ENCODE data around the gene SUFU. TPM values are rescaled to one million over a fixed set of nuclear protein-coding genes. Genes with fewer than 3 reads are reported as not detected.
"Not testable (repeated sequence)": the region's sequence is repeated elsewhere in the genome, so short reads cannot be mapped to it uniquely, and the experiment has no call there.

SUFU gene
- total RNA-seq, 1 donor from 2014 or later: 13.5 TPM

GRCh38 chr10:102534333-102534732 is 30.6 kb downstream of the SUFU start:
- H3K36me3 ChIP-seq: no peaks in the 10 kb centered on the region
- no peak overlapping the region for H3K4me3 ChIP-seq
- ATAC-seq (peak; percentile 93), DNase-seq (peak; percentile 72)
- H3K4me1 ChIP-seq: no peaks in the 10 kb centered on the region
- no peak overlapping the region for H3K27ac ChIP-seq
- no peaks in the 10 kb centered on the region for H3K9me3 ChIP-seq
- no peaks in the 10 kb centered on the region for H3K27me3 ChIP-seq
- TF ChIP-seq, protein P1, sequence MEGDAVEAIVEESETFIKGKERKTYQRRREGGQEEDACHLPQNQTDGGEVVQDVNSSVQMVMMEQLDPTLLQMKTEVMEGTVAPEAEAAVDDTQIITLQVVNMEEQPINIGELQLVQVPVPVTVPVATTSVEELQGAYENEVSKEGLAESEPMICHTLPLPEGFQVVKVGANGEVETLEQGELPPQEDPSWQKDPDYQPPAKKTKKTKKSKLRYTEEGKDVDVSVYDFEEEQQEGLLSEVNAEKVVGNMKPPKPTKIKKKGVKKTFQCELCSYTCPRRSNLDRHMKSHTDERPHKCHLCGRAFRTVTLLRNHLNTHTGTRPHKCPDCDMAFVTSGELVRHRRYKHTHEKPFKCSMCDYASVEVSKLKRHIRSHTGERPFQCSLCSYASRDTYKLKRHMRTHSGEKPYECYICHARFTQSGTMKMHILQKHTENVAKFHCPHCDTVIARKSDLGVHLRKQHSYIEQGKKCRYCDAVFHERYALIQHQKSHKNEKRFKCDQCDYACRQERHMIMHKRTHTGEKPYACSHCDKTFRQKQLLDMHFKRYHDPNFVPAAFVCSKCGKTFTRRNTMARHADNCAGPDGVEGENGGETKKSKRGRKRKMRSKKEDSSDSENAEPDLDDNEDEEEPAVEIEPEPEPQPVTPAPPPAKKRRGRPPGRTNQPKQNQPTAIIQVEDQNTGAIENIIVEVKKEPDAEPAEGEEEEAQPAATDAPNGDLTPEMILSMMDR (IDR thresholded peaks at IDR 0.05): no peak
- intact Hi-C loops (cut with DNase I): no loop called here

DNA sequence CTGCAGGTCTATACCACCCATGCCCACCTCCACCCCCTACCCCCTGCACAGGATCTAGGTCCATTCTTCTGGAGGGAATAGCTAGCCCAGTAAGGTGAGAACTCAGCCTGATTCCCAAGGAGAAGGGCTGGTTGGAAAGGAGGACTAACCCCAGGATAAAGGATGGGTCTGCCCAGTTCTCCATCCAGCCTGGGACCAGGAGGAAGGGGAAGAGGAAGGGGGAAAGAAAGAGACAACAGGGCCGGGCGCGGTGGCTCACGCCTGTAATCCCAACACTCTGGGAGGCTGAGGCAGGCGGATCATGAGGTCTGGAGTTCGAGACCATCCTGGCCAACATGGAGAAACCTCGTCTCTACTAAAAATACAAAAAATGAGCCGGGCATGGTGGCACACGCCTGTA is 31.2 kb downstream of the SUFU start:
- H3K27me3 ChIP-seq; H3K9me3 ChIP-seq; H3K4me1 ChIP-seq; ATAC-seq; intact Hi-C loops (cut with DNase I); H3K36me3 ChIP-seq; H3K27ac ChIP-seq; H3K4me3 ChIP-seq: not testable (repeated sequence)
- peak; percentile 34 for DNase-seq

DNA sequence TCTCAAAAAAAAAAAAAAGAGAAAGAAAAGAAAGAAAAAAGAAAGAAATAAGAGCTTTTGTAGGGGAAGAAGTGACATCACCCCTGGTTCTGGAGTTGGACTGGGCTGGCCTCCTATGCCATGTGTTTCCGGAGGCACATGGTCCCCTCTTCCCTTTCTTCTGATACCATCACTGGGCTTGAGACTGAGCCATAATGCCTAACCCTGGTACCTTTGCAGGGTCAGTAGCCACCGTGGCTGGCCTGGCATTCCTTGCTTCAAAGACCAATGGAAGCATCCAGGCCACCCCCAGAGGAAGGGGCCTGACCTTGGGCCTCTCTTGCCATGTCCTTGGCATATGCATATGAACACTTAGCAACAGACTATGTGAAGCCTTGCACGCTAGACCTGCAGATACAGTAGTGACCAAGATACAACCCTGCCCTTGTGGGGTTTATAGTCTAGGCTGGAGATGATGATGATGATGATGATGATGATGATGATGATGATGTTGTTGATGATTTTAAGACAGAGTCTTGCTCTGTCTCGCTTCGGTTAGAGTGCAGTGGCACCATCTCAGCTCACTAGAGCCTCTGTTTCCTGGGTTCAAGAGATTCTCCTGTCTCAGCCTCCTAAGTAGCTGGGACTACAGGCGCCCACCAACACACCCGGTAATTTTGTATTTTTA is 31.8 kb downstream of the SUFU start:
- Histone ChIP-seq H3K27me3 (no peaks in the 10 kb centered on the region), H3K27ac (no peak overlapping the region), H3K36me3 (no peaks in the 10 kb centered on the region), H3K4me1 (no peaks in the 10 kb centered on the region), H3K4me3 (no peak overlapping the region), H3K9me3 (no peaks in the 10 kb centered on the region)
- TF ChIP-seq, protein P1 (IDR thresholded peaks at IDR 0.05): no peak
- intact Hi-C loops (cut with DNase I): no loop called here
- DNase-seq: peak; percentile 28
- no peak for ATAC-seq

DNA sequence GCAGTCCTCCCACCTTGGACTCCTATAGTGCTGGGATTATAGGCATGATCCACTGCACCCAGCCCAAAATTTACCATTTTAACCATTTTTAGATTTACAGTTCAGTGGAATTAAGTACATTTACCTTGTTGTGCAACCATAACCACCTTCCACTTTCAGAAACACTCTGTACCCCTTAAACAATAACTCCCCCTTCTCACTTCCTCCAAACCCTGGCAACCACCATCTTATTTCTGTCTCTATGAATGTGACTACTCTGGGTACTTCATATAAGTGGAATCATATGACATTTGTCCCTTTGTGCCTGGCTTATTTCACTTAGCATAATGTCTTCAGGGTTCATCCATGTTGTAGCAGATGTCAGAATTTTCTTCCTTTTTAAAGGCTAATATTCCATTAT is 33.6 kb downstream of the SUFU start:
- ATAC-seq: no peak
- intact Hi-C loops (cut with DNase I): no loop called here

GRCh38 chr10:102537948-102538347 is 34.2 kb downstream of the SUFU start:
- no peaks in the 10 kb centered on the region for H3K27me3 ChIP-seq
- H3K27ac ChIP-seq: no peak overlapping the region
- H3K4me3 ChIP-seq: no peak overlapping the region
- TF ChIP-seq, protein P1 (IDR thresholded peaks at IDR 0.05): no peak
- intact Hi-C loops (cut with DNase I): no loop called here
- ATAC-seq: no peak
- no peaks in the 10 kb centered on the region for H3K9me3 ChIP-seq
- DNase-seq: no peak
- no peaks in the 10 kb centered on the region for H3K36me3 ChIP-seq
- no peaks in the 10 kb centered on the region for H3K4me1 ChIP-seq

More for the DNA sequence above, 33.6 kb downstream of the SUFU start:
- no peaks in the 10 kb centered on the region for H3K4me1 ChIP-seq
- no peaks in the 10 kb centered on the region for H3K36me3 ChIP-seq
- TF ChIP-seq, protein P1 (IDR thresholded peaks at IDR 0.05): no peak
- no peak for DNase-seq
- H3K27me3 ChIP-seq: no peaks in the 10 kb centered on the region
- H3K27ac ChIP-seq: no peak overlapping the region
- H3K4me3 ChIP-seq: no peak overlapping the region
- no peaks in the 10 kb centered on the region for H3K9me3 ChIP-seq

DNA sequence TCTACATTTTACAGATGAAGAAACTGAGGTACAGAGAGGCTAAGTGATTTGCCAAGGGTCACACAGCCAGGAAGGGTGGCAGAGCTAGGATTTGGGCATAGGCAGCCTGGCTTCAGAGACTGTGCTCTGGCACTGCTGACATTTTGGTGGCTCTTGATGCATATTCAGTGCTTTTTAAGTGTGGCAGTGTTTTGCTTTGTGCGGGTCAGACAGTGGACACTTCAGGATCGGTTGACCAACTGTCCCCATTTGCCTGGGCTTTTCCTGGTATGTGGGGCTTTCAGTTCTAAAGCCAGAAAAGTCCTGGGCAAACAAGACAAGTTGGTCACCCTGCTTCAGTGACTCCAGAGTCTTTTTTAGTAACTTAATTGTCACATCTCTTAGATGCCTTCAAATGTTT is 35.0 kb downstream of the SUFU start:
- no peak for ATAC-seq
- no peak overlapping the region for H3K27ac ChIP-seq
- intact Hi-C loops (cut with DNase I): no loop called here

More for the DNA sequence above, 35.0 kb downstream of the SUFU start:
- TF ChIP-seq, protein P1 (IDR thresholded peaks at IDR 0.05): no peak
- DNase-seq: peak; percentile 2
- Histone ChIP-seq H3K9me3 (no peaks in the 10 kb centered on the region), H3K36me3 (no peaks in the 10 kb centered on the region), H3K4me3 (no peak overlapping the region), H3K4me1 (no peaks in the 10 kb centered on the region), H3K27me3 (no peaks in the 10 kb centered on the region)
